Fibroblast of lung (primary cell): ENCODE results near the gene ATP8B2. TPM values are rescaled to one million over a fixed set of nuclear protein-coding genes. Genes with fewer than 3 reads are reported as not detected.
A peak's percentile ranks its signal among the peaks of the same experiment; 100 is the strongest.

Experiments
- DNase-seq, 2 donors: peaks; one replicate each; pipeline versions ENCODE4 v3.0.0 to v3.0.0-alpha.2; 2010; ENCODE audit warnings: low read depth in 2 of 2
- H2AFZ ChIP-seq: 2 replicates; pipeline ENCODE4 v1.5.1; 2012; ENCODE audit warnings: low read length, control low read depth, inconsistent platforms
- H3K27ac ChIP-seq: 2 replicates; pipeline ENCODE4 v1.5.1; 2011; ENCODE audit warnings: low read length, control low read depth; ENCODE audit not compliant: insufficient read depth
- H3K27me3 ChIP-seq: 2 replicates; pipeline ENCODE4 v1.5.1; 2011; ENCODE audit warnings: mild to moderate bottlenecking, low read length; ENCODE audit not compliant: control insufficient read depth, insufficient read depth
- H3K36me3 ChIP-seq: 2 replicates; pipeline ENCODE4 v1.5.1; 2011; ENCODE audit warnings: low read length; ENCODE audit not compliant: control insufficient read depth, insufficient read depth
- H3K4me1 ChIP-seq: 2 replicates; pipeline ENCODE4 v1.5.1; 2011; ENCODE audit warnings: low read length; ENCODE audit not compliant: control insufficient read depth, insufficient read depth; ENCODE audit errors: extremely low read depth
- H3K4me2 ChIP-seq: 2 replicates; pipeline ENCODE4 v1.5.1; 2011; ENCODE audit warnings: low read length, control low read depth; ENCODE audit not compliant: insufficient read depth; ENCODE audit errors: extremely low read depth
- H3K4me3 ChIP-seq, 4 experiments: fragments of 200-600 bp in 1 of 4; sonication (generic) in 1 of 4; replicated peaks in 1 of 4; 2 replicates each; pipeline ENCODE4 v1.5.1; 2011 to 2016; ENCODE audit warnings: low read length in 4 of 4, low read depth in 3 of 4, mild to moderate bottlenecking in 3 of 4, control low read depth in 2 of 4, inconsistent platforms in 1 of 4, mixed read lengths in 1 of 4; ENCODE audit not compliant: insufficient read depth in 1 of 4; ENCODE audit errors: control extremely low read depth in 1 of 4
- H3K79me2 ChIP-seq: 2 replicates; pipeline ENCODE4 v1.5.1; 2012; ENCODE audit warnings: mild to moderate bottlenecking, low read length, inconsistent platforms; ENCODE audit not compliant: control insufficient read depth, insufficient read depth
- H3K9ac ChIP-seq: 2 replicates; pipeline ENCODE4 v1.5.1; 2011; ENCODE audit warnings: mild to moderate bottlenecking, low read length, control low read depth; ENCODE audit not compliant: insufficient read depth
- H3K9me3 ChIP-seq: 2 replicates; pipeline ENCODE4 v1.5.1; 2012; ENCODE audit warnings: low read depth, low read length; ENCODE audit not compliant: control insufficient read depth, insufficient read depth
- H4K20me1 ChIP-seq: 2 replicates; pipeline ENCODE4 v1.5.1; 2011; ENCODE audit warnings: low read length; ENCODE audit not compliant: control insufficient read depth, insufficient read depth; ENCODE audit errors: extremely low read depth
- CTCF ChIP-seq, 2 donors: IDR thresholded peaks in 1 of 2; conservative IDR thresholded peaks in 1 of 2; 1 replicate in 1 of 2; 2 replicates in 1 of 2; pipeline ENCODE4 v1.5.1; 2011 to 2012; ENCODE audit warnings: low read length in 2 of 2, control low read depth in 1 of 2, inconsistent platforms in 1 of 2, low read depth in 1 of 2, mild to moderate bottlenecking in 1 of 2
- EZH2 ChIP-seq: IDR thresholded peaks from 2 replicates; pipeline ENCODE4 v1.5.1; 2012; ENCODE audit warnings: low read length, control low read depth, mild to moderate bottlenecking; ENCODE audit errors: missing control alignments
- polyA plus RNA-seq, 2 donors: library from polyadenylated mRNA; depleted of rRNA in 1 of 2; stranded (reverse) in 1 of 2; unstranded in 1 of 2; fragments of >200 nt; gene quantifications; 2 replicates each; pipeline ENCODE4 v1.2.1, GENCODE V29; 2011 to 2012; ENCODE audit warnings: missing spikeins in 1 of 2
- total RNA-seq: library from RNA; depleted of rRNA; stranded (reverse); fragments of >200 nt; gene quantifications from 2 replicates; pipeline ENCODE4 v1.2.1, GENCODE V29; 2014

The ATP8B2 gene
- total and polyA plus RNA-seq, 2 donors (not counting 1 experiment from before 2014, with no cell fraction given), result 101 to 205 TPM

GRCh38 chr1:154323493-154323892 is 1.8 kb upstream of the ATP8B2 start:
- peaks cover 7% of the 10 kb centered on the region for H3K27me3 ChIP-seq
- no peak overlapping the region for H3K4me2 ChIP-seq

GRCh38 chr1:154324241-154324640 is 1.1 kb upstream of the ATP8B2 start:
- no peak for DNase-seq
- H3K36me3 ChIP-seq, result no peaks in the 10 kb centered on the region
- no peak overlapping the region for H3K9ac ChIP-seq
- peaks cover 7% of the 10 kb centered on the region for H3K27me3 ChIP-seq
- H3K4me2 ChIP-seq, result peak overlapping the region; percentile 84
- peaks cover 25% of the 10 kb centered on the region for H3K79me2 ChIP-seq
- no peak overlapping the region for H3K4me3 ChIP-seq
- H3K4me1 ChIP-seq, result peaks cover 23% of the 10 kb centered on the region
- no peak for TF ChIP-seq CTCF (conservative IDR thresholded peaks at IDR 0.05 in 1 of 2, IDR thresholded peaks at IDR 0.05 in 1 of 2; ENCODE audit: low read depth in 1 of 2, low read length in 2 of 2)
- no peak for TF ChIP-seq EZH2
- H4K20me1 ChIP-seq, result no peaks in the 10 kb centered on the region
- no peaks in the 10 kb centered on the region for H3K9me3 ChIP-seq
- no peak overlapping the region for H2AFZ ChIP-seq
- H3K27ac ChIP-seq, result no peak overlapping the region

More at GRCh38 chr1:154323493-154323892, 1.8 kb upstream of the ATP8B2 start:
- Histone ChIP-seq H2AFZ (no peak overlapping the region), H3K27ac (no peak overlapping the region), H3K9me3 (no peaks in the 10 kb centered on the region), H3K79me2 (peaks cover 19% of the 10 kb centered on the region), H3K4me3 (no peak overlapping the region), H4K20me1 (no peaks in the 10 kb centered on the region), H3K9ac (no peak overlapping the region), H3K4me1 (peaks cover 19% of the 10 kb centered on the region), H3K36me3 (no peaks in the 10 kb centered on the region)
- TF ChIP-seq EZH2 (no peak), CTCF (conservative IDR thresholded peaks at IDR 0.05 in 1 of 2, IDR thresholded peaks at IDR 0.05 in 1 of 2; ENCODE audit: low read depth in 1 of 2, low read length in 2 of 2) (no peak)
- DNase-seq, result no peak

GRCh38 chr1:154325583-154326545 is 539 bp downstream of the ATP8B2 start:
- H3K9me3 ChIP-seq, result no peaks in the 10 kb centered on the region
- peak overlapping the region; percentile 89 for H3K27ac ChIP-seq
- no peaks in the 10 kb centered on the region for H4K20me1 ChIP-seq
- peak; percentile 88 to 89 for DNase-seq
- peak overlapping the region; percentile 70 to 100 (median 80) for H3K4me3 ChIP-seq
- H2AFZ ChIP-seq, result no peak overlapping the region
- peaks cover 10% of the 10 kb centered on the region for H3K36me3 ChIP-seq
- H3K27me3 ChIP-seq, result peaks cover 7% of the 10 kb centered on the region
- H3K4me1 ChIP-seq, result peaks cover 26% of the 10 kb centered on the region
- H3K9ac ChIP-seq, result peak overlapping the region; percentile 95
- TF ChIP-seq EZH2 (no peak), CTCF (conservative IDR thresholded peaks at IDR 0.05 in 1 of 2, IDR thresholded peaks at IDR 0.05 in 1 of 2; ENCODE audit: low read depth in 1 of 2, low read length in 2 of 2) (peak; percentile 71 to 75)
- H3K4me2 ChIP-seq, result peak overlapping the region; percentile 82
- H3K79me2 ChIP-seq, result peaks cover 38% of the 10 kb centered on the region
